ENCODE data around the gene KAT7. TPM values are rescaled to one million over a fixed set of nuclear protein-coding genes. Genes with fewer than 3 reads are reported as not detected.

Gene KAT7
- polyA plus RNA-seq, 1 donor from 2014 or later = 31.0 TPM

DNA sequence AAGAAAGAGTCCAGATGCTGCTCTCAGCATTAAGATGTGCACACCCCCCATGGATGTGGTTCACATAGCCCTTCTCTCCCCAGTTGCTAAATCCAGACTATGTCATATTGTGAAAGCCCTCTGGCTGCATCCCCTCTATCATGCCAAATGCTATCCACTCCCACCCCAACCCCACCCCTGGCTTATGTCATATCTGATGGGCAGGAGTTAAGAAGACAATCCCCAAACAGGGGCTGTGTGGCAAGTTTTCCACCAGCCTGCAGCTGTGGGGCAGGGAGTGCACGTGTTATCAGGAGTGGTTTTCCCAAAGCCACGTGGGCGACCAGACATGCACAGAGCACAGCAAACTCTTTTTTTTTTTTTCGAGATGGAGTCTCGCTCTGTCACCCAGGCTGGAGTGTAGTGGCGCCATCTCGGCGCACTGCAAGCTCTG is 34.5 kb upstream of the KAT7 start:
- TF ChIP-seq TAF1 (IDR thresholded peaks at IDR 0.05; ENCODE audit: low read depth) = no peak
- TF ChIP-seq REST (IDR thresholded peaks at IDR 0.05; ENCODE audit: borderline replicate concordance) = no peak
- no peak for TF ChIP-seq SMC3 (conservative IDR thresholded peaks at IDR 0.05; ENCODE audit: poor library complexity)
- TF ChIP-seq CTCF (IDR thresholded peaks at IDR 0.05; ENCODE audit: poor library complexity, severe bottlenecking) = no peak
- no peak for TF ChIP-seq POLR2AphosphoS5 (IDR thresholded peaks at IDR 0.05)
- TF ChIP-seq EZH2 (IDR thresholded peaks at IDR 0.05; ENCODE audit: borderline replicate concordance, insufficient read depth, low read length, poor library complexity, severe bottlenecking) = no peak
- TF ChIP-seq MXI1 (conservative IDR thresholded peaks at IDR 0.05; ENCODE audit: poor library complexity, severe bottlenecking) = no peak
- no peak for TF ChIP-seq EP300 (conservative IDR thresholded peaks at IDR 0.05; ENCODE audit: poor library complexity, severe bottlenecking)
- no peak for TF ChIP-seq RAD21 (conservative IDR thresholded peaks at IDR 0.05)
- H3K4me2 ChIP-seq (ENCODE audit: low read length) = no peak overlapping the region
- H3K9me3 ChIP-seq (ENCODE audit: low read length) = no peaks in the 10 kb centered on the region
- H3F3A ChIP-seq (ENCODE audit: insufficient read depth, low read length, poor library complexity, severe bottlenecking) = no peaks in the 10 kb centered on the region
- no peaks in the 10 kb centered on the region for H3K9me2 ChIP-seq (ENCODE audit: insufficient read depth, low read length)
- no peaks in the 10 kb centered on the region for H4K20me1 ChIP-seq (ENCODE audit: insufficient read depth)
- H2AFZ ChIP-seq (ENCODE audit: low read depth, low read length) = no peak overlapping the region
- no peaks in the 10 kb centered on the region for H3K36me3 ChIP-seq (ENCODE audit: insufficient read depth, low read length)
- no peak overlapping the region for H3K4me3 ChIP-seq (ENCODE audit: low read length)
- no peaks in the 10 kb centered on the region for H3K79me2 ChIP-seq (replicated peaks; ENCODE audit: insufficient read depth, low read length)
- H3K9ac ChIP-seq (ENCODE audit: low read length) = no peak overlapping the region
- H3K27me3 ChIP-seq (ENCODE audit: insufficient read depth, low read depth, low read length) = no peaks in the 10 kb centered on the region
- no peak overlapping the region for H3K27ac ChIP-seq (ENCODE audit: low read length)

DNA sequence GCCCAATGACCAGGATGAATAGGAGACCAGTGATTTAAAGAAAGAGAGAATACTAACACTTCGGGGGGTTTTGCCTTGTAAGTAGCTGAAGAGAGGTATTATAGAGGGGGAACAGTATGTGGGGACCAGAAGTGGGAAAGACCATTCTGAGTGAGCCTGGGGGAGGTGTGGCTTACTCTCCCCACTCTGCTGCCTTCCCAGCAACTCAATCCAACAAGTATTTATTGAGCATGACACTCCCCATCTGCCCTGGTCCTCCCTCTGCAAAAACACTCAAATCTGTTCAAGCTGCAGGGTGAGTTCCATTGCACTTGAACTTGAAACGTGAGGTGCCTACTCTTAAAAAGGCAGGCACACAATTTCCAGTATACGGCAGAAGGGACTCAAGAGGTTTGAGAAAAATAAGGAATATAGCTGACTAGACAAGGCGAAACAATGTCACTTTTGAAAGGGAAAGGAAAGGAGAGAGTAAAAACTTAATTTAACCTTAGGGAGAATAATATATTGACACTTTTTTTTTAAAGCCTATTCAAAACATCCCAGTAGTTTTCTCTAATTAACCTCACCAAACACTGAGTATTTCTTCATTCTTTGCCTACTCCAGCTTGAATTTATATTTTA is 32.7 kb upstream of the KAT7 start:
- Histone ChIP-seq H3K36me3 (ENCODE audit: insufficient read depth, low read length) (no peaks in the 10 kb centered on the region), H3K4me3 (ENCODE audit: low read length) (no peak overlapping the region), H3K4me2 (ENCODE audit: low read length) (no peak overlapping the region), H3K9me2 (ENCODE audit: insufficient read depth, low read length) (no peaks in the 10 kb centered on the region), H3K27me3 (ENCODE audit: insufficient read depth, low read depth, low read length) (no peaks in the 10 kb centered on the region), H4K20me1 (ENCODE audit: insufficient read depth) (no peaks in the 10 kb centered on the region), H3K27ac (ENCODE audit: low read length) (no peak overlapping the region), H2AFZ (ENCODE audit: low read depth, low read length) (no peak overlapping the region), H3F3A (ENCODE audit: insufficient read depth, low read length, poor library complexity, severe bottlenecking) (no peaks in the 10 kb centered on the region), H3K79me2 (replicated peaks; ENCODE audit: insufficient read depth, low read length) (no peaks in the 10 kb centered on the region), H3K9ac (ENCODE audit: low read length) (no peak overlapping the region), H3K9me3 (ENCODE audit: low read length) (no peaks in the 10 kb centered on the region)
- no peak for TF ChIP-seq RAD21 (conservative IDR thresholded peaks at IDR 0.05)
- TF ChIP-seq MXI1 (conservative IDR thresholded peaks at IDR 0.05; ENCODE audit: poor library complexity, severe bottlenecking) = no peak
- no peak for TF ChIP-seq POLR2AphosphoS5 (IDR thresholded peaks at IDR 0.05)
- no peak for TF ChIP-seq CTCF (IDR thresholded peaks at IDR 0.05; ENCODE audit: poor library complexity, severe bottlenecking)
- no peak for TF ChIP-seq EP300 (conservative IDR thresholded peaks at IDR 0.05; ENCODE audit: poor library complexity, severe bottlenecking)
- TF ChIP-seq TAF1 (IDR thresholded peaks at IDR 0.05; ENCODE audit: low read depth) = no peak
- TF ChIP-seq REST (IDR thresholded peaks at IDR 0.05; ENCODE audit: borderline replicate concordance) = no peak
- TF ChIP-seq SMC3 (conservative IDR thresholded peaks at IDR 0.05; ENCODE audit: poor library complexity) = no peak
- TF ChIP-seq EZH2 (IDR thresholded peaks at IDR 0.05; ENCODE audit: borderline replicate concordance, insufficient read depth, low read length, poor library complexity, severe bottlenecking) = no peak
